ENCODE results near the gene CASP9.

The CASP9 gene

DNA sequence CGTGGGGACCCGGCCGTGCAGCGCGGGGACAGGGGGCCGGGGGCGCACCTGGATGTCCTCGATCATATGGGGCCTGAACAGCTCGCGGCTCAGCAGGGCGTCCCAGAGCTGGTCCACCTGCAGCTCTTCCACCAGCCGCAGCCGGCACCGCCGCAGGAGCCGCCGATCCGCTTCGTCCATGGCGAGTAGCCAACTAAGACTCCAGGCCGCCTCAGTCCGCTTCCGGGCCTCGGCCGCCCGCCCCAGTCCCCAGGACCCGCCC is at the start of gene CASP9:
Gene CASP9 (minus strand): TSS at position 195 of the 262 bp plus-strand sequence. CDS start 15 bp downstream, at position 180.
- DNase-seq (ENCODE audit: insufficient read length, low spot score), result peak; percentile 78
- FAIRE-seq, result no peak

DNA sequence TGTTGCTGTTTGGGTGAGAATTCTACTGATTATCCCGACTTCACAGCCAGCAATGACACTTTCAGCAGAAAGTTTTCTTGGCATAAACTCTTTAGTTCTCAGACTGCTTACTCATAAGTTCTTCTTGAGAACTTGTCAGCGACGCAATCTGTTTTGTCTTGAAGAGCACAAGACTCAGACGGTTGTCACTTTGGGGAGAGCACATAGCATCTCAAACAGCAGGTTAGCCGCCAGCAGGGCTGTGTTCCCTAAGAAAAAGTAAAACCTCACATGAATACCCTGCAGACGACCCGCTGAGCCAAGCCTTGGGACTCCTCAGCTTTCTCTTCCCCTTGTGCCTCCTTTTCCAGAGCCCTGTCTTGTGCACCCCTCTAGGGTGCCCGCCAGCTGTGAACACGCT is 49.5 kb upstream of the CASP9 start:
- FAIRE-seq (no peak), DNase-seq (ENCODE audit: insufficient read length, low spot score) (no peak)
- TF ChIP-seq POLR2A (IDR thresholded peaks at IDR 0.05; ENCODE audit: low read depth, low read length), result no peak

More for the DNA sequence above, at the start of gene CASP9:
- peak; percentile 45; the same call in 1 of the 2 replicates for TF ChIP-seq POLR2A (IDR thresholded peaks at IDR 0.05; ENCODE audit: low read depth, low read length)

DNA sequence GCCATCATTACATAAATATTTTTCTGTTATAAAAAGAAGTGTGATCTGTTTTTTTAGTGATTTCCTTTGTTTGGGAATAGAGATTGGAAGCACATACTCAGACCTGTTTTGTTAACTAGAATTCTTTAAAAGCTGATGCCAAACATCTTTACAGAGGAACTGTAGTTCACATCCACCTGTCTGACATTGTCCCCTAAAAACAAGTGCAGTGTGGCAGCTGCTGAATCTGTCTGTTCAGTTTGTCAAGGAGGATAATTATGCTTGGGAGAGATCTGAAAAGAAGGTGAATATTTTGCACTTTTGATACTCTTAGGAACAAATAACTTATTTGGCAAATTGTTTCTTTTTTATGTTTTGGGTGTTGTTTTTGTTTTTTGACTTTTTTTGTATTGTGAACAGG is 47.3 kb upstream of the CASP9 start:
- no peak for DNase-seq (ENCODE audit: insufficient read length, low spot score)
- no peak for FAIRE-seq
- TF ChIP-seq POLR2A (IDR thresholded peaks at IDR 0.05; ENCODE audit: low read depth, low read length), result no peak

- TF ChIP-seq POLR2A (IDR thresholded peaks at IDR 0.05; ENCODE audit: low read depth, low read length), result no peak
- DNase-seq (ENCODE audit: insufficient read length, low spot score) (no peak), FAIRE-seq (no peak)
Observed at GRCh38 chr1:15570861-15571260, 46.8 kb upstream of the CASP9 start.

DNA sequence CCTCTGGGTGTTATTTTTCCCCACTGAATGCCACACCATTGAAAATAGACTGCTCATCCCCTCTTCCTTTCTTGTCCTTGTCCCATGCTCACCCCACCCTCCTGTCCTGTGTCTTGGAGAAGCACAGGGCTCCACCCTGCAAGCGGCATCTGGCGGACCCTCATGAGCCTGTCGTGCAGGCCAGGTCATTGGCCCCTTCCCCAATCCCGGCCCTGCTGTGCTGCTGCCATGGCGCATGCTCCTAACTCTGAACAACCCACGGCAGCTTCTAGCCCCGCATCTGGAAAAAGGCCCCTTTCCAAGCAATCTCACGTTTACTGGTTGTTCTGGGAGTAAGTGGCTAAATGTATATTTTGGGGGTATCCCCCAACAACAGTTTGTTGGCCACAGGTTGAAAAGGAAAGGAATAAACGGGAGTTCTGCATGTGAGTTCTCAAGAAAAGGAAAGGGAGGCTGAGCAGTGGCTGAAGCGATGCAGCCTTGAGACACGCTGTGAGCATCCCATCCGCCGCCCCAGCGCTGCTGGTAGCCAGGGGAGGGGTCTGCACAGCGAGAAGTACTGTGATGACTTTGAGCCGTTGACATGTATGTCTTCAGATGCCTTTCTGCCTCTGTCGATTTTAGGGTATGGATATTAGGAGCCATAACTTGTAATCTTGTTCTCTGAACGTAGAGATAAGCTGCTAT is 44.5 kb upstream of the CASP9 start:
- no peak for TF ChIP-seq POLR2A (IDR thresholded peaks at IDR 0.05; ENCODE audit: low read depth, low read length)
- DNase-seq (ENCODE audit: insufficient read length, low spot score) (no peak), FAIRE-seq (no peak)

DNA sequence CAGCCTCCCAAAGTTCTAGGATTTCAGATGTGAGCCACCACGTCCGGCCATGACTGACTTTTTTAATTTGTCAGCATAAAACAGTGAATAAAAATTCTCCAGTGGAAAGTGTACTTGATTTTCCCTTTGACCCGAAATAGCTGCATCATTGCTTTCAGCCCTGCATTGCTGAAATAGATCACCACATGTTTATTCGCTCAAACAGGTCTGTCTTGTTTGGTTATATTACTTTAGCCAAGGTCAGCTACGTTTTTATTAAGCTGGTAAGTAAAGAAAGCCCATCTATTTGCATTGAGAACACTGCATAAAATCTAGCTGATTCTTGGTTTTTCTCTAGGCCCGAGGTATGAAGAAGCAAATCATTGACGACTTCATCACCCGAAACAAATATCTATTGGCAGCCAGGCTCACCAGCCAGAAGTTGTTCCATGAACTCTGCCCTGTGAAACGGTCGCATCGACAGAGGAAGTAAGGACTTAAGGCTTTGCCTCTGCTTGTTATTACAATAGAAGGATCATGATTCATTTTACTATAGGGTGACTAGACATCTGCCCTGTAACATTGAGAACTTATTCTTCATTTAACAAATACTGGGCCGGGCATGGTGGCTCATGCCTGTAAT is 35.3 kb upstream of the CASP9 start:
- no peak for DNase-seq (ENCODE audit: insufficient read length, low spot score)
- no peak for FAIRE-seq
- TF ChIP-seq POLR2A (IDR thresholded peaks at IDR 0.05; ENCODE audit: low read depth, low read length), result no peak

- no peak for TF ChIP-seq POLR2A (IDR thresholded peaks at IDR 0.05; ENCODE audit: low read depth, low read length)
Observed at GRCh38 chr1:15558516-15558915, 34.5 kb upstream of the CASP9 start.

DNA sequence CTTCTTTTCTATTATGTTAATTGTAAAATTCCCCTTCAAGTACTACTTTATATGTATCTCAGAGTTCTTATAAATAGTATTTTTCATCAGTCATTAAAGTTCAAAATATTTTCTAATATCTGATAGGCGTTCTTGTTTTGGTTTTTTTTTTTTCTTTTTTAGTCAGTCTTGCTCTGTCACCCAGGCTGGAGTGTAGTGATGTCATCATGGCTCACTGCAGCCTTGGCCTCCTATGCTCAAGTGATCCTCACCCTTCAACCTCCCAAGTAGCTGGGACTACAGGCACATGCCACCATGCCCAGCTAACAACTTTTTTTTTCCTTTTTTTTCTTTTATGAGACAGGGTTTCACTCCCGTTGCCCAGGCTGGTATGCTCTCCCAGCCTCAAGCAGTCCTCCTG is 33.6 kb upstream of the CASP9 start:
- FAIRE-seq, result no peak
- TF ChIP-seq POLR2A (IDR thresholded peaks at IDR 0.05; ENCODE audit: low read depth, low read length), result no peak
- no peak for DNase-seq (ENCODE audit: insufficient read length, low spot score)

More at GRCh38 chr1:15558516-15558915, 34.5 kb upstream of the CASP9 start:
- DNase-seq (ENCODE audit: insufficient read length, low spot score), result no peak
- no peak for FAIRE-seq

- DNase-seq (ENCODE audit: insufficient read length, low spot score), result no peak
- TF ChIP-seq POLR2A (IDR thresholded peaks at IDR 0.05; ENCODE audit: low read depth, low read length), result no peak
- FAIRE-seq, result no peak
Observed at GRCh38 chr1:15557008-15557407, 33.0 kb upstream of the CASP9 start.

DNA sequence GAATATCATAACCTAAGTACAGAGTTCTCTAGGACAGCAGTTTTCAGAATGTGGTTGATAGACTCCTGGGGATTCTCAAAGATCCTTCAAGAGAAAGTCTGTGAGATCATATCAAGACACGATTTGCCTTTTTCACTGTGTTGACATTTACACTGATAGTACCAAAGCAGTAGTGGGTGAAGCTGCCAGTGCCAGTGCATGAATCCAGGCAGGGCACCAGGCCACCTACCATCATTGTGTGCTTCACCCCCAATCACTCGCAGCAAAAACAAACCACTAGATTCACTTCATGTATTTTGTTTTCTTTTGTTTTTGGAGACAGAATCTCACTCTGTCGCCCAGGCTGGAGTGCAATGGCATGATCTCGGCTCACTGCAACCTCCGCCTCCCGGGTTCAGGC is 26.6 kb upstream of the CASP9 start:
- DNase-seq (ENCODE audit: insufficient read length, low spot score), result no peak
- no peak for TF ChIP-seq POLR2A (IDR thresholded peaks at IDR 0.05; ENCODE audit: low read depth, low read length)
- FAIRE-seq, result no peak

- FAIRE-seq (no peak), DNase-seq (ENCODE audit: insufficient read length, low spot score) (no peak)
- no peak for TF ChIP-seq POLR2A (IDR thresholded peaks at IDR 0.05; ENCODE audit: low read depth, low read length)
Observed at GRCh38 chr1:15546641-15547040, 22.6 kb upstream of the CASP9 start.

DNA sequence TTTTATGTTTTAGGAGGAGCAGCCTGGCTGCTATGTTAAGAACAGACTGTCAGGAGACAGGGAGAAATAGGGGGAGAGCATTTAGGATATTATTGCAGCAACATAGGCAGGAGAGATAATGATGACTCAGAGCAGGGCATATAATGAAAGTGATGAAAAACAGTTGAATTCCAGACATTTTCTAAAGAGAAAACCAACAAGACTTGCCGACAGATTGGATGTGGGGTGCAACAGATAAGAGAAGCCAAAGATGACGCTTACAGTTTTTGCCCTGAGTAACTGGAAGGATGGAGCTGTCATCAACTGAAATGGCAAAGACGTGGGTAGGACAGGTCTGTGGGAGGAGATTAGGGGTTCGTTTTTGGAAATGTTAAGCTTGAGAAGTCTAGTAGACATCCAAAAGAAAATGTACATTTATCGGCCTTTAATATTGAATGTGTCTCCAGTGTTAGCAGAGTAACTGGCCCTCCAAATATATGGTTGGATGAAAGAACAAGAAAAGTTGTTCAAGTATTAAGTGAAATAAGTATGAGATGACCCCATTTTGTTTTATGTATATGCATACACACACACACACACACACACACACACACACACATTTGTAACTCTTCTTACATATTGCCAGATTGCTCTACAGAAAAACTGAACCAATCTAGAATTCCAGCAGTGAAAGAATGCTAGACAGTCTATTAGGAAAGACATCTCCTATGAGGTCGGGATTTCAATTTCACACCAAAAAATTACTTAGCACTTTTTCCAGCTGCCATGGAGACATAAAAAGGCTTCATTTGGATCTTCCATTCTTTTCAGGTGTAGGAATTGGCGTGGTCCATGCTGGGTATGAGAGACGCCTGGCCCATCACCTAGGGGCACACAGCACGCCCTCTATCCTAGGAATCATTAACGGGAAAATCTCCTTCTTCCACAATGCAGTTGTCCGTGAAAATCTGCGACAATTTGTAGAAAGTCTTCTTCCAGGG is 19.9 kb upstream of the CASP9 start:
- FAIRE-seq (no peak), DNase-seq (ENCODE audit: insufficient read length, low spot score) (no peak)
- TF ChIP-seq POLR2A (IDR thresholded peaks at IDR 0.05; ENCODE audit: low read depth, low read length), result no peak

- TF ChIP-seq POLR2A (IDR thresholded peaks at IDR 0.05; ENCODE audit: low read depth, low read length), result no peak
- FAIRE-seq (no peak), DNase-seq (ENCODE audit: insufficient read length, low spot score) (no peak)
Observed at GRCh38 chr1:15543251-15543588, 19.2 kb upstream of the CASP9 start.
